Transverse colon (tissue), 4 donors: ENCODE measurements around the gene NUP205. TPM values are rescaled to one million over a fixed set of nuclear protein-coding genes. Genes with fewer than 3 reads are reported as not detected.

ENCODE experiments used
- DNase-seq: peaks from one replicate; pipeline ENCODE4 v3.0.0-alpha.2; 2019
- H3K27ac ChIP-seq, 4 donors: fragments of 200-600 bp; sonication (generic); 2 replicates each; pipeline ENCODE4 v1.5.1; 2016 to 2018; ENCODE audit warnings: inconsistent platforms in 4 of 4
- H3K27me3 ChIP-seq: fragments of 200-600 bp; sonication (generic); 2 replicates; pipeline ENCODE4 v1.5.1; 2017; ENCODE audit warnings: inconsistent platforms
- H3K36me3 ChIP-seq, 4 donors: fragments of 200-600 bp; sonication (generic); 2 replicates each; pipeline ENCODE4 v1.5.1; 2017 to 2019; ENCODE audit warnings: inconsistent platforms in 4 of 4
- H3K4me1 ChIP-seq, 4 donors: fragments of 200-600 bp; sonication (generic); 2 replicates each; pipeline ENCODE4 v1.5.1; 2017 to 2020; ENCODE audit warnings: inconsistent platforms in 4 of 4
- H3K4me3 ChIP-seq, 4 donors: fragments of 200-600 bp; sonication (generic); 1 replicate in 1 of 4; 2 replicates in 3 of 4; pipeline versions ENCODE4 v1.5.1 to v1.6.1; 2017 to 2019; ENCODE audit warnings: inconsistent platforms in 4 of 4
- H3K9me3 ChIP-seq, 2 donors: fragments of 200-600 bp; sonication (generic); 2 replicates each; pipeline ENCODE4 v1.5.1; 2017 to 2019; ENCODE audit warnings: inconsistent platforms in 2 of 2
- CTCF ChIP-seq, 5 experiments: fragments of 200-600 bp in 3 of 5; fragments of 450-650 bp in 2 of 5; sonication (generic) in 3 of 5; IDR thresholded peaks; 1 replicate in 2 of 5; 2 replicates in 3 of 5; pipeline ENCODE4 v1.5.1; 2016 to 2017; ENCODE audit warnings: antibody characterized with exemption in 5 of 5, inconsistent platforms in 3 of 5, mild to moderate bottlenecking in 2 of 5, moderate library complexity in 1 of 5
- EP300 ChIP-seq: sonication (generic); formaldehyde crosslinking; IDR thresholded peaks from one replicate; pipeline ENCODE4 v1.6.1; 2017; ENCODE audit warnings: antibody characterized with exemption, low read depth
- POLR2A ChIP-seq: fragments of 450-650 bp; IDR thresholded peaks from one replicate; pipeline ENCODE4 v1.6.1; 2016; ENCODE audit warnings: antibody characterized with exemption, mild to moderate bottlenecking, moderate library complexity
- POLR2AphosphoS5 ChIP-seq, 3 donors: sonication (generic); formaldehyde crosslinking; IDR thresholded peaks; one replicate each; pipeline ENCODE4 v1.6.1; 2016; ENCODE audit warnings: antibody characterized with exemption in 3 of 3
- WGBS, 2 donors: methylation state at CpG; one replicate each; pipeline ENCODE4 v1.1.5; 2018; ENCODE audit warnings: low coverage in 1 of 2; 5-methylcytosine and 5-hydroxymethylcytosine counted together
- in situ Hi-C, 4 donors: fragments of 200-750 bp; cut with MboI; loops; one replicate each; pipeline versions ENCODE4 v1.15.0 to v1.15.1; 2017; ENCODE audit warnings: low sequenced_read_pairs in 3 of 4, low pct_ligation_motif_present in 1 of 4, low pct_unique_long_range_greater_than_20kb in 1 of 4
- intact Hi-C: fragments of 100-400 bp; cut with DNase I; formaldehyde crosslinking; loops from one replicate; pipeline ENCODE4 v1.15.1; 2023; ENCODE audit warnings: low total_unique reads
- total RNA-seq, 4 donors: library from RNA; depleted of rRNA; stranded (reverse); fragments of >200 nt; gene quantifications; one replicate each; pipeline ENCODE4 v1.1.0, GENCODE V29; 2016

The NUP205 gene
- total RNA-seq, 4 donors from 2014 or later: 23.2 to 84.5 (median 25.2) TPM

GRCh38 chr7:135647755-135648154 is 90.0 kb downstream of the NUP205 start:
- no peak overlapping the region for H3K27ac ChIP-seq
- H3K36me3 ChIP-seq: peaks cover 0 to 24% (median 2%) of the 10 kb centered on the region in 4 donors

GRCh38 chr7:135648235-135648634 is 90.5 kb downstream of the NUP205 start:
- 94 to 97% methylated on average over 7 of the region's 7 CpGs for WGBS, 2 donors
- Histone ChIP-seq H3K27ac (no peak overlapping the region), H3K9me3 (no peaks in the 10 kb centered on the region), H3K36me3 (peaks cover 0 to 24% (median 2%) of the 10 kb centered on the region in 4 donors), H3K4me3 (no peak overlapping the region), H3K27me3 (no peaks in the 10 kb centered on the region), H3K4me1 (no peaks in the 10 kb centered on the region)
- DNase-seq: no peak
- intact Hi-C loops: loop anchor here (10.0 kb wide), 1 partner anchor 373 kb away; no protein-coding TSS in a partner anchor
- TF ChIP-seq POLR2AphosphoS5 (IDR thresholded peaks at IDR 0.05) (no peak), EP300 (no peak), CTCF (IDR thresholded peaks at IDR 0.05) (no peak)
- in situ Hi-C loops: loop anchor here in 2 of 4 donors (10.0 kb wide), 2 partner anchors 363 to 373 kb away; no protein-coding TSS in a partner anchor

More at GRCh38 chr7:135647755-135648154, 90.0 kb downstream of the NUP205 start:
- no peak for TF ChIP-seq POLR2A
- no peak for TF ChIP-seq POLR2AphosphoS5 (IDR thresholded peaks at IDR 0.05)
- TF ChIP-seq CTCF (IDR thresholded peaks at IDR 0.05): no peak
- no peak for TF ChIP-seq EP300
- no peak overlapping the region for H3K4me3 ChIP-seq
- H3K9me3 ChIP-seq: no peaks in the 10 kb centered on the region
- in situ Hi-C loops (loop anchor here in 2 of 4 donors (10.0 kb wide), 2 partner anchors 363 to 373 kb away; no protein-coding TSS in a partner anchor), intact Hi-C loops (loop anchor here (10.0 kb wide), 1 partner anchor 373 kb away; no protein-coding TSS in a partner anchor)
- no peak for DNase-seq
- H3K27me3 ChIP-seq: no peaks in the 10 kb centered on the region
- H3K4me1 ChIP-seq: no peaks in the 10 kb centered on the region
- WGBS, 2 donors: 83 to 90% methylated on average over 1 of the region's 1 CpG

GRCh38 chr7:135650831-135651573 is 93.3 kb downstream of the NUP205 start:
- no peak for TF ChIP-seq POLR2AphosphoS5 (IDR thresholded peaks at IDR 0.05)
- no peak for TF ChIP-seq CTCF (IDR thresholded peaks at IDR 0.05)
- no peak for TF ChIP-seq POLR2A
- Histone ChIP-seq H3K27me3 (no peaks in the 10 kb centered on the region), H3K27ac (no peak overlapping the region), H3K4me1 (no peaks in the 10 kb centered on the region), H3K36me3 (peaks cover 0 to 24% (median 0%) of the 10 kb centered on the region in 4 donors), H3K9me3 (no peaks in the 10 kb centered on the region), H3K4me3 (no peak overlapping the region)
- DNase-seq: no peak
- in situ Hi-C loops (loop anchor here in 3 of 4 donors (25.0 kb wide), 2 partner anchors 311 to 361 kb away; no protein-coding TSS in a partner anchor), intact Hi-C loops (no loop called here)
- WGBS, 2 donors: 68 to 78% methylated on average over 14 to 15 of the region's 15 CpGs

GRCh38 chr7:135653340-135654080 is 95.8 kb downstream of the NUP205 start:
- DNase-seq: no peak
- no peaks in the 10 kb centered on the region for H3K9me3 ChIP-seq
- H3K27me3 ChIP-seq: no peaks in the 10 kb centered on the region
- 90 to 95% methylated on average over 4 to 12 of the region's 12 CpGs for WGBS, 2 donors
- H3K27ac ChIP-seq: no peak overlapping the region
- H3K36me3 ChIP-seq: peaks cover 0 to 11% (median 0%) of the 10 kb centered on the region in 4 donors
- intact Hi-C loops: no loop called here
- H3K4me3 ChIP-seq: no peak overlapping the region
- TF ChIP-seq POLR2A: no peak
- no peak for TF ChIP-seq EP300
- no peak for TF ChIP-seq CTCF (IDR thresholded peaks at IDR 0.05)
- no peak for TF ChIP-seq POLR2AphosphoS5 (IDR thresholded peaks at IDR 0.05)
- no peaks in the 10 kb centered on the region for H3K4me1 ChIP-seq
- in situ Hi-C loops: loop anchor here in 3 of 4 donors (25.0 kb wide), 2 partner anchors 309 to 359 kb away; no protein-coding TSS in a partner anchor
